ENCODE data around the gene SDK1.

DNA sequence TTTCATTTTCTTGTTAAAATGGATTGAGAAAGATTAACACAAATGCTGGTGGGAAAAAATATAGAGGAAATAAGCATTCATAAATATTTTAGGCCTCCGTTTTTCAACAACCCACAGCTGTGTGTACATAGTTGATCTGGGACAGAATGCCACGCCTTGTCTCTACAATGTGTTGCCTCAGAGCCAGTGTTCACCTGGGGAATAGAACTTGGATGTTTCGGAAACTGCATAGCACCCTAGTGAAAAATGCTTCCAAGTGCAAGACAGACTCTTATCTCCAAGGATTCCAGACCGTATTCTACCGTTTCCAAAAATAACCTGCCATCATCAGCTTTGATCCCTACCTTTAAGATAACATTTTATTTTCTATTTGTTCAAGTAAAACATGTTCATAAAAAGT is 260.9 kb downstream of the SDK1 start:
- TF ChIP-seq, protein P1, sequence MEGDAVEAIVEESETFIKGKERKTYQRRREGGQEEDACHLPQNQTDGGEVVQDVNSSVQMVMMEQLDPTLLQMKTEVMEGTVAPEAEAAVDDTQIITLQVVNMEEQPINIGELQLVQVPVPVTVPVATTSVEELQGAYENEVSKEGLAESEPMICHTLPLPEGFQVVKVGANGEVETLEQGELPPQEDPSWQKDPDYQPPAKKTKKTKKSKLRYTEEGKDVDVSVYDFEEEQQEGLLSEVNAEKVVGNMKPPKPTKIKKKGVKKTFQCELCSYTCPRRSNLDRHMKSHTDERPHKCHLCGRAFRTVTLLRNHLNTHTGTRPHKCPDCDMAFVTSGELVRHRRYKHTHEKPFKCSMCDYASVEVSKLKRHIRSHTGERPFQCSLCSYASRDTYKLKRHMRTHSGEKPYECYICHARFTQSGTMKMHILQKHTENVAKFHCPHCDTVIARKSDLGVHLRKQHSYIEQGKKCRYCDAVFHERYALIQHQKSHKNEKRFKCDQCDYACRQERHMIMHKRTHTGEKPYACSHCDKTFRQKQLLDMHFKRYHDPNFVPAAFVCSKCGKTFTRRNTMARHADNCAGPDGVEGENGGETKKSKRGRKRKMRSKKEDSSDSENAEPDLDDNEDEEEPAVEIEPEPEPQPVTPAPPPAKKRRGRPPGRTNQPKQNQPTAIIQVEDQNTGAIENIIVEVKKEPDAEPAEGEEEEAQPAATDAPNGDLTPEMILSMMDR (IDR thresholded peaks at IDR 0.05; ENCODE audit: low read depth, low read length), result no peak
- TF ChIP-seq MYC (IDR thresholded peaks at IDR 0.05; ENCODE audit: low read depth, low read length) (no peak), POLR2A (IDR thresholded peaks at IDR 0.05; ENCODE audit: extremely low read depth, insufficient read length) (no peak)

Measured in NB4 (cell line).